Activated CD8-positive, alpha-beta memory T cell treated with anti-CD3 and anti-CD28 coated beads for 36 hours (primary cell): ENCODE data around the gene WWP2. TPM values are rescaled to one million over a fixed set of nuclear protein-coding genes. Genes with fewer than 3 reads are reported as not detected.
"Not testable (repeated sequence)": the region's sequence is repeated elsewhere in the genome, so short reads cannot be mapped to it uniquely, and the experiment has no call there.

ENCODE experiments used
- CTCF ChIA-PET: fragments of 350-600 bp; sonication (Branson Sonifier 250); formaldehyde crosslinking; loops from one replicate; lab custom pipeline; 2021; ENCODE audit warnings: antibody characterized with exemption; lab: Charles Lee
- POLR2A ChIA-PET: fragments of 350-600 bp; sonication (Branson Sonifier 250); formaldehyde crosslinking; loops from one replicate; lab custom pipeline; 2021; ENCODE audit warnings: antibody characterized with exemption; lab: Charles Lee
- total RNA-seq, 2 experiments: library from RNA; stranded (reverse); gene quantifications; one replicate each; pipeline ENCODE4 v1.2.3, GENCODE V29; 2021

Gene WWP2
- total RNA-seq, 2 experiments from 2014 or later: 36.1 to 36.3 TPM

- CTCF ChIA-PET: interaction anchor here (1.1 to 1.8 kb wide), 2 partner anchors 13 to 46 kb away, joined by 3 to 8 read pairs; partner anchors contain the start of gene NOB1
- POLR2A ChIA-PET: no interaction called here
Observed at GRCh38 chr16:69741951-69742904, 19.9 kb upstream of the WWP2 start.

DNA sequence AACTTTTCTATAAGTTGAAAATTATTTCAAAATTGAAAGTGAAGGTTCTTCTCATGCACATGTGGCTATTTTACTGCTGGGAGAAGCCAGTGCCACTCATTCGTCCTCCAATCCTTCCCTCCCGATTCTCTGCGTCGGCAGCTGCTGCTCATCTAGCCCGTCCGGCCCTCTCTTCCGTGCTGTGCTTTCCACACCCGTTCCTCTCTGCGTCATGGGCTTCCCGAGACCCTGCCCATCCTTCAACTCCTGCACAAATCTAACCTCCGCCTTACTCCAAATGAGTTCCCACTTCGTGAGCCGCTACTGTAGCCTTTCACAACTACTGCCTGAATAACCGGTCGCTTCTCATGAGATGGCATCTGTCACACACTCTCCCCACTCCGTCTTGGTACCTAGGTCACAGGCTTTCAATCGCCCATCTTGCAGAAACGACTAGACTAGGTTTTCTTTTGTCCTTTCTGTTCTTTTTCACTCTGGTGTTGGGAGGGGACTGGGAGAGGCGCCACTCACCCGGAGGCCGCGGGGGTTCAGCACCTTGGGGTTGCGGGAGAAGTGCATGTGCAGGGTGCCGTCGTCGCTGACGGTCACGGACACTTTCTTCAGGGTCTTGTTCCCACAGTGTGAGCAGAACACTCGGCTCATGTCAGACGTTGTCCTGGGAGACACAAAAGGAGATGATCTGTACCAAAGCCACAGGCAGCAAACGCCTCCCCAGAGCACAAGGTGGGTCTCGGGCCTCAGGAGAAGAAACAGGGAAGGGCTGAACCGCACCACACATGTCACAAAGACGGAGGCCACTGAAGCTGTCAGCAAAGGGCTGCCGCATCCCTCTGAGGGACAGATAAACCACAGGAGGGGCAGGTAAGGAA lies 17.5 kb upstream of the WWP2 start:
- POLR2A ChIA-PET: no interaction called here

DNA sequence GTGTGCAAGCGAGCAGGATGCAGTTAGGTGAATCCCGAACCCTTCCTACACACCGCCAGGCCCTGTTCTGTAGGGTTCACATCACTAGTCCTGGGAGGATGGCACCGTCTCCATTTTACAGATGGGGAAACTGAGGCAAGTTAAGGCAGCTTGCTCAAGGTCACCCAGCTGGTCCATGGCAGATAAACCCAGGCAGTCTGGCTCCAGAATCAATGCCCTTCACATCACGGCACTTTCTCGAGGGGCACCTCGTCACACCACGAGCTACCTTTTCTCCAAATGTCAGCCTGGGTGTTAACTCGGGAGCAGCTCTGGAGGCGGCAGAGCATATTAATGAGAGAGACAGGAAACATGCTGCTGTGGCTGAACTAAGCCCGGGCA lies 16.9 kb upstream of the WWP2 start:
- ChIA-PET POLR2A (no interaction called here), CTCF (interaction anchor here (1.0 to 1.2 kb wide), 2 partner anchors 18 to 37 kb away, joined by 3 read pairs; no protein-coding TSS in a partner anchor)

More for the DNA sequence above, 17.5 kb upstream of the WWP2 start:
- CTCF ChIA-PET: no interaction called here

- CTCF ChIA-PET: interaction anchor here (1.0 to 1.2 kb wide), 2 partner anchors 19 to 37 kb away, joined by 3 read pairs; no protein-coding TSS in a partner anchor
- POLR2A ChIA-PET: no interaction called here
Observed at GRCh38 chr16:69745959-69746358, 16.2 kb upstream of the WWP2 start.

DNA sequence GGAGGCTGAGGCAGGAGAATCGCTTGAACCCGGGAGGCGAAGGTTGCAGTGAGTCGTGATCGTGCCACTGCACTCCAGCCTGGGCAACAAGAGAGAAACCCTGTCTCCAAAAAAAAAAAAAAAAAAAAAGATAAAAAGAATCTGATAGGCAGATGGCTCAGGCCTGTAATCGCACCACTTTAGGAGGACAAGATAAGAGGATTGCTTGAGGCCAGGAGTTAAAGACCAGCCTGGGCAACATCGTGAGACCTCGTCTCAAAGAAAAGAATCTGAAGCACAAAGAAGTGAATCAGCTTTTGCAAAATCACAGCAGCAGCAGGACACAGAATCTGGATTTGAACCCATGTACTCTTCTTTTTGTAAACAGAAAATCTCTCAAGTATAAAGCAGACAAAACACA lies 15.0 kb upstream of the WWP2 start:
- POLR2A ChIA-PET: no interaction called here
- CTCF ChIA-PET: interaction anchor here (0.7 kb wide), 2 partner anchors 9 to 1237 kb away, joined by 4 to 5 read pairs; no protein-coding TSS in a partner anchor

DNA sequence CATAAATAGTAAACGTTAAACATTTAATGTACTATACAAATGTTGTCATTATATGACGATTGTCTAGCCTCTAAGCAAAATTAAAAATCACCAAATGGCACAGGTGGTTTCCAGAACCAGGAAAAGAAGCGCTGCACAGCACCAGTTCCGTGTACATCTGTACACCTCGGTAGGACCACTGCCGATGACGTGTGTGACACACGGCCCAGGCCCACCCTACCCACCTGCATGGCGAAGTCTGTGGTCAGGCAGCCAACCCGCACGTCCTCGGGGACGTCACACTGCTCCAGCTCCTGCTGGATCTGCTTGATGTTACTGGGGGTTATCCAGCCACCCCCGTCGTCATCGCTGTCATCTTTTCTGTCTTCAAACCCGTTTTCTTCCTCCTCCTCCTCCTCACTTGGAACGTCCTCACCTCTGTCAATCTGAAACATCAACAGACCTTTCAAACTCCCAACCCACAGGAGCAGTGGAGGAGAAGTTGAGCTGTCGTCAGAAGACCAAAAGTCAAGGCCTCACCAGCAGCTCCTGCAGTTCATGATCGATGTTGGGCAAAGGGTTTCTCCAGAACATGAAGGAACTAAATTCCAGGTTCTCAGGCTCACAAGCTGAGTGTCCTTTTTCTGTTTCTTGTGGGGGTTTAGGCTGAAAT lies 13.3 kb upstream of the WWP2 start:
- CTCF ChIA-PET: no interaction called here
- POLR2A ChIA-PET: interaction anchor here (0.6 kb wide), 1 partner anchor 418 kb away, joined by 7 read pairs; no protein-coding TSS in a partner anchor

GRCh38 chr16:69754143-69754468 lies 8.0 kb upstream of the WWP2 start:
- ChIA-PET CTCF (interaction anchor here (0.6 to 1.9 kb wide), 15 partner anchors 9 to 358 kb away, joined by 3 to 15 read pairs (median 6); partner anchors contain the start of genes NQO1 and WWP2), POLR2A (interaction anchor here (0.6 to 1.5 kb wide), 4 partner anchors 8 to 590 kb away, joined by 3 to 6 read pairs (median 5); partner anchors contain the start of genes NQO1 and WWP2)

DNA sequence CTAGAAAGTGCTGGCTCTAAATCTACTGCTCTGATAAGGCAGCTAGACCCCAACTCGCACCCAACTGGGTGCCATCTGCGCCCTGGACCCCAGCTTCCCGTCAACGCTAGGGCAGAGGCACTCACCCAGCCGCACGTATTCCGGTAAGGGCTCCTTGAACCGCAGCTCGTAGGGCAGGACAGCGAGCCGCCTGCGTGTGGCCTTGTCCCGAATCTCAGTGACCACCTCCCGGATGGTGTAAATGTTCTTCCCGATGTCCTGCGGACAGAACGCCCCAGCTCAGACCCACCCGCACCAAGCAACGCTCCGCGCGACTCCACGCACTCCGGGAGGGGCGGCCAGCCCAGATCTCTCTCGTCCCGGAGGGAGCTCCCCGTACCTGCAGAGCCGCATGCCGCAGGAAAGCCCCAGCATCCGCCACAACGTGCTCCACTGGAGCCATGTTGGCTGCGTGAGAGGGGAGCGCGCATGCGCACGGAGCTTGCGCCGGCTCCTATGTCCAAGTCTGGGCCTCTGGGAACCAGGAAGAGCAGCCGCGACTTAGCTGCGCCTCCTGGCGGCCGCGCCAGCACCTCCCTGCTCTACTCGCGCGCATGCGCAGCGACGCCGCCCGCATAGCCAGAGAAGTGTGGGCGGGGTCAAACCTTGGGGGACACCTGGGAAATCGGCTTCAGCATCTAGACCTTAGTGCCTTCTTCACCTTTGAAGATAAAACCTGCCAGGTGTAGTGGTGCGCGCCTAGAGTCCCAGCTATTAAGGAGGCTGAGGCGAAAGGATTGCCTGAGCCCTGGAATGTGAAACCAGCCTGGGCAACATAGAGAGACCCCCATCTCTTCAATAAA lies 7.4 kb upstream of the WWP2 start, which contains the start of gene NOB1:
TSS of gene NOB1 (minus strand) at position 458 of the 842 bp plus-strand sequence. CDS start at position 442, 16 bp downstream.
- ChIA-PET POLR2A (interaction anchor here (0.6 to 1.5 kb wide), 4 partner anchors 8 to 589 kb away, joined by 3 to 6 read pairs (median 5); partner anchors contain the start of genes NQO1 and WWP2), CTCF (interaction anchor here (0.6 to 1.9 kb wide), 15 partner anchors 8 to 359 kb away, joined by 3 to 15 read pairs (median 6); partner anchors contain the start of genes NQO1 and WWP2)

DNA sequence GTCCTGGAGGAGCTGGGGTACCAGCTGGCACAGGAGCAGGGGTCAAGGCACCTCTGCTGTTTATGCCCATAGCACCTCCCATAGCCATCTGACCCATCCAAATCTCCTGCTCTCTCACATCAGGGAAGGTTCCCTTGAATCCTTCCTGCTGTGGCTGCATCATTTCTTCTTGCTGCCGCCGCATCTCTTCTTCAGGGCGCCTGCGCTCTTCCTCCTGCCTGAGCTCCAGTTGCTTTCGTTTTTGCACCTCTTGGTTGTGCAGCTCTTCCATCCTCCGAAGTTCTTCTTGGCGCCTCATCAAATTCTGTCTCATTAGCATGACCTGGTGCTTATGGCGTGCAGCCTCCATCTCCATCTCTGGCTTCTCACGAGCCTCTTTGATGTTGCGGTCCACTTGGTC lies 5.4 kb upstream of the WWP2 start:
- ChIA-PET POLR2A (no interaction called here), CTCF (interaction anchor here (0.6 to 1.2 kb wide), 2 partner anchors 18 to 363 kb away, joined by 4 to 5 read pairs; no protein-coding TSS in a partner anchor)

DNA sequence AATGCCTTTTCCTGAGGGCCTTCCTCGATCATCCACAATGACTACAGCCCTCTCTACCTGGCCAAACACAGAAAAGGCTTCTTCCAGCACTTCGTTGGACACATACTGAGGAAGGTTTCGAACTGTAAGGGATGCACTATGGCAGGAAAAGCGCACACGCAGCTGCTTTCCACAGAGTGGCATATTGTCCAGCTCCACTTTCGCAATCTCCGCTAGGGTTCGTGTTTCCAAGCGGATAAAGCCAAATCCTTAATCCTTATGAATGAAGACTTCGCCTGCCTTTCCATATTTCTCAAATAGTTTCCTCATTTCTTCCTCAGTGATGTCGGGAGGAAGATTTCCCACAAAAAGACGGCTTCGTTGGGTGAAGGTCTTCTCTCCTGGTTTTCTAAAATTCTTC lies 4.8 kb upstream of the WWP2 start:
- CTCF ChIA-PET, POLR2A ChIA-PET: not testable (repeated sequence)

DNA sequence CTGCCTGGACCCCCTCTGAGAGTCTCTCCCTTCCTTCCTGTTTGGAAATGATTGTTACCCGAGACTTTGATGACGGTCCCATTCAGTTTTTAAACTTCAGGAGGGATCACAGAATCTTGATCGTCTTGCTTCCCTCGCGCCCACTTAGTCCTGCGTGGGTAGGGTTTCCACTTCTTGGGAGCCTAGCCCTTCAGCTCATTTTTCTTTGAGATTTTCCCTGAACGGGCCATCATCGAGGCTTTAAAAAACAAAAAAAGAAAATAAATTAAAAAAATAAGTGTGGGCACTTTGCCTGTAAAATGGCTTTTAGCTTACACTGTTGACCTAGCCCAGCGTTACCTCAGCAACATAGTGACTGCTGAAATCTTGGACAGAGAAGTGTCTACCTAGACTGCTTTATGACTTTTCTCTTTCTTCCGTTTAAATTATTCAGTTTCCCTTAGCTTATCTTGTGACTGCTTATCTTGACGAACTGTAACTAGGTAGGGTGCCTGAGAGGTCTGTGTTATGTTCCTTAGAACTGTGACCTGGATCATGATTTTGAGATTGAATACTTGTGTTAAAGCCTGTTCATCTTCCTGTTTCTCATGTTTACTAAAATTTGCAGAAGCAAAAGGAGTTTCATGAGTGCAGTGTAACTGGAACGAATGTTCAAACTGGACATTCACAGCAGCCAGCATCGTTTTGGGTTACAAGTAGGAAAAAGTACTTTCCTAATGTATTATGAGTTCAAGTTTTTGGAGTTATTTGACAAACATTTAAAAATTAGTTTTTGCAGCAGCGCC lies 874 bp downstream of the WWP2 start:
- CTCF ChIA-PET: interaction anchor here (0.6 to 1.8 kb wide), 2 partner anchors 9 to 392 kb away, joined by 3 to 10 read pairs; partner anchors contain the start of gene NOB1
- POLR2A ChIA-PET: interaction anchor here (1.0 to 1.1 kb wide), 2 partner anchors 9 to 10 kb away, joined by 4 to 6 read pairs; no protein-coding TSS in a partner anchor

- ChIA-PET POLR2A (no interaction called here), CTCF (interaction anchor here (1.8 kb wide), 1 partner anchor 9 kb away, joined by 10 read pairs; the partner anchor contains the start of gene NOB1)
Observed at GRCh38 chr16:69763599-69763942, 1.4 kb downstream of the WWP2 start.

GRCh38 chr16:69767459-69768229 lies 5.5 kb downstream of the WWP2 start:
- POLR2A ChIA-PET: interaction anchor here (0.6 kb wide), 2 partner anchors 40 to 348 kb away, joined by 3 to 4 read pairs; no protein-coding TSS in a partner anchor
- CTCF ChIA-PET: interaction anchor here (0.7 to 1.3 kb wide), 2 partner anchors 13 to 117 kb away, joined by 3 to 6 read pairs; partner anchors contain the start of gene NOB1

GRCh38 chr16:69768666-69769065 lies 6.5 kb downstream of the WWP2 start:
- CTCF ChIA-PET: no interaction called here
- POLR2A ChIA-PET: no interaction called here

GRCh38 chr16:69769404-69769803 lies 7.3 kb downstream of the WWP2 start:
- CTCF ChIA-PET: interaction anchor here (0.7 kb wide), 1 partner anchor 326 kb away, joined by 4 read pairs; no protein-coding TSS in a partner anchor

GRCh38 chr16:69771651-69771967 lies 9.5 kb downstream of the WWP2 start:
- POLR2A ChIA-PET: no interaction called here

More at GRCh38 chr16:69769404-69769803, 7.3 kb downstream of the WWP2 start:
- POLR2A ChIA-PET: interaction anchor here (0.6 kb wide), 1 partner anchor 346 kb away, joined by 3 read pairs; no protein-coding TSS in a partner anchor

More at GRCh38 chr16:69771651-69771967, 9.5 kb downstream of the WWP2 start:
- CTCF ChIA-PET: interaction anchor here (1.5 kb wide), 1 partner anchor 17 kb away, joined by 3 read pairs; no protein-coding TSS in a partner anchor
